ENCODE measurements around the gene GCGR. TPM values are rescaled to one million over a fixed set of nuclear protein-coding genes. Genes with fewer than 3 reads are reported as not detected.

The GCGR gene
- total RNA-seq, 2 experiments from 2014 or later = not detected

Other genes starting within 250 kb of the GCGR start
- gene NPLOC4, start 167.0 kb upstream of the GCGR start, total RNA-seq = 10 to 100 TPM; 78.4 to 93.2 TPM
- under 1 TPM; 0.36 to 0.45 TPM for gene TSPAN10, start 167.0 kb upstream of the GCGR start, total RNA-seq
- gene PDE6G, start 147.6 kb upstream of the GCGR start, total RNA-seq = 1 to 10 TPM; 1.1 to 1.5 TPM
- gene OXLD1, start 137.5 kb upstream of the GCGR start, total RNA-seq = 10 to 100 TPM; 49.6 to 57.7 TPM
- gene CCDC137, start 137.4 kb upstream of the GCGR start, total RNA-seq = 10 to 100 TPM; 34.0 to 36.8 TPM
- 10 to 100 TPM; 15.1 to 17.1 TPM for gene ARL16, start 120.4 kb upstream of the GCGR start, total RNA-seq
- gene HGS, start 120.1 kb upstream of the GCGR start, total RNA-seq = 100 to 1,000 TPM in 1 of 2 experiments, 10 to 100 TPM in 1; 96.9 to 111 TPM
- gene MRPL12, start 100.8 kb upstream of the GCGR start, total RNA-seq = 100 to 1,000 TPM; 112 to 118 TPM
- 10 to 100 TPM; 25.1 to 25.7 TPM for gene SLC25A10, start 91.9 kb upstream of the GCGR start, total RNA-seq
- gene MCRIP1, start 29.1 kb downstream of the GCGR start, total RNA-seq = 10 to 100 TPM; 67.4 to 68.3 TPM
- not detected for gene PPP1R27, start 30.9 kb downstream of the GCGR start, total RNA-seq
- 100 to 1,000 TPM; 358 to 367 TPM for gene P4HB, start 56.4 kb downstream of the GCGR start, total RNA-seq
- 100 to 1,000 TPM; 526 to 531 TPM for gene ARHGDIA, start 67.2 kb downstream of the GCGR start, total RNA-seq
- 100 to 1,000 TPM; 208 to 210 TPM for gene ALYREF, start 87.4 kb downstream of the GCGR start, total RNA-seq
- 100 to 1,000 TPM; 172 to 173 TPM for gene ANAPC11, start 87.6 kb downstream of the GCGR start, total RNA-seq
- gene NPB, start 98.1 kb downstream of the GCGR start, total RNA-seq = not detected
- gene PCYT2, start 107.2 kb downstream of the GCGR start, total RNA-seq = 10 to 100 TPM; 28.8 to 29.7 TPM
- 10 to 100 TPM; 32.0 to 33.1 TPM for gene SIRT7, start 114.0 kb downstream of the GCGR start, total RNA-seq
- 10 to 100 TPM; 23.4 to 24.1 TPM for gene MAFG, start 123.6 kb downstream of the GCGR start, total RNA-seq
- gene PYCR1, start 133.2 kb downstream of the GCGR start, total RNA-seq = 10 to 100 TPM; 88.9 to 89.8 TPM
- gene MYADML2, start 143.1 kb downstream of the GCGR start, total RNA-seq = not detected
- under 1 TPM; 0.22 to 0.40 TPM for gene NOTUM, start 157.0 kb downstream of the GCGR start, total RNA-seq
- 10 to 100 TPM; 25.4 to 27.1 TPM for gene ASPSCR1, start 173.5 kb downstream of the GCGR start, total RNA-seq
- gene CENPX, start 218.7 kb downstream of the GCGR start, total RNA-seq = 10 to 100 TPM; 83.0 to 85.8 TPM
- gene LRRC45, start 219.2 kb downstream of the GCGR start, total RNA-seq = 10 to 100 TPM; 16.3 to 19.0 TPM
- gene RAC3, start 227.5 kb downstream of the GCGR start, total RNA-seq = 1 to 10 TPM; 6.3 to 8.1 TPM
- 100 to 1,000 TPM; 105 to 115 TPM for gene DCXR, start 233.5 kb downstream of the GCGR start, total RNA-seq
- 10 to 100 TPM; 16.5 to 17.5 TPM for gene RFNG, start 247.7 kb downstream of the GCGR start, total RNA-seq
- 10 to 100 TPM; 86.8 to 89.1 TPM for gene GPS1, start 247.7 kb downstream of the GCGR start, total RNA-seq

All from activated CD4-positive, alpha-beta memory T cell treated with anti-CD3 and anti-CD28 coated beads for 36 hours (primary cell).